H1 (cell line): ENCODE results near the gene MR1.
A peak's percentile ranks its signal among the peaks of the same experiment; 100 is the strongest.

Experiments
- BACH1 ChIP-seq: IDR thresholded peaks from 2 replicates; pipeline ENCODE4 v1.6.1; 2012; ENCODE audit warnings: low read length, improper control_type of control experiment
- CHD2 ChIP-seq: IDR thresholded peaks from 2 replicates; pipeline ENCODE4 v1.6.1; 2012; ENCODE audit warnings: low read length, improper control_type of control experiment
- JUND ChIP-seq: IDR thresholded peaks from 2 replicates; pipeline ENCODE4 v1.6.1; 2011; ENCODE audit warnings: mild to moderate bottlenecking, improper control_type of control experiment, low read length
- MAFK ChIP-seq: IDR thresholded peaks from 2 replicates; pipeline ENCODE4 v1.6.1; 2012; ENCODE audit warnings: low read depth, mild to moderate bottlenecking, improper control_type of control experiment, low read length
- POLR2A ChIP-seq, 2 experiments: IDR thresholded peaks; 1 replicate in 1 of 2; 2 replicates in 1 of 2; pipeline ENCODE4 v1.6.1; 2011; ENCODE audit warnings: low read depth in 2 of 2, low read length in 2 of 2, mild to moderate bottlenecking in 2 of 2; ENCODE audit errors: control extremely low read depth in 1 of 2
- RAD21 ChIP-seq, 2 experiments: IDR thresholded peaks in 1 of 2; conservative IDR thresholded peaks in 1 of 2; 2 replicates each; pipeline ENCODE4 v1.6.1; 2011; ENCODE audit warnings: low read depth in 2 of 2, low read length in 2 of 2, improper control_type of control experiment in 1 of 2, inconsistent platforms in 1 of 2, mild to moderate bottlenecking in 1 of 2, moderate library complexity in 1 of 2
- SIX5 ChIP-seq: IDR thresholded peaks from 2 replicates; pipeline ENCODE4 v1.6.1; 2011; ENCODE audit warnings: mild to moderate bottlenecking, low read depth, low read length
- TF ChIP-seq, protein P1 (sequence below), 3 experiments: IDR thresholded peaks; 1 replicate in 2 of 3; 2 replicates in 1 of 3; pipeline versions ENCODE4 v1.5.1 to v1.6.1; 2011; ENCODE audit warnings: low read length in 3 of 3, mild to moderate bottlenecking in 3 of 3, inconsistent platforms in 2 of 3, low read depth in 1 of 3, moderate library complexity in 1 of 3; ENCODE audit not compliant: insufficient read depth in 1 of 3; ENCODE audit errors: control extremely low read depth in 1 of 3
- TF ChIP-seq, protein P2 (sequence below): IDR thresholded peaks from 2 replicates; pipeline ENCODE4 v1.6.1; 2011; ENCODE audit warnings: low read length, improper control_type of control experiment
- TF ChIP-seq, protein P3 (sequence below): IDR thresholded peaks from 2 replicates; pipeline ENCODE4 v1.6.1; 2011; ENCODE audit warnings: low read depth, mild to moderate bottlenecking, low read length; ENCODE audit not compliant: insufficient read depth
- TF ChIP-seq, protein P4 (sequence below): IDR thresholded peaks from 2 replicates; pipeline ENCODE4 v1.6.1; 2012; ENCODE audit warnings: low read length, inconsistent platforms

- TF ChIP-seq CHD2 (no peak), MAFK (no peak), BACH1 (no peak), RAD21 (IDR thresholded peaks at IDR 0.05 in 1 of 2, conservative IDR thresholded peaks at IDR 0.05 in 1 of 2; ENCODE audit: low read depth in 2 of 2, low read length in 2 of 2) (no peak), JUND (no peak), SIX5 (no peak), POLR2A (IDR thresholded peaks at IDR 0.05; ENCODE audit: control extremely low read depth in 1 of 2, low read depth in 2 of 2, low read length in 2 of 2) (peak in 1 of 2 experiments; percentile 35; a peak in 2 of 3 replicates)
- TF ChIP-seq, protein P1, sequence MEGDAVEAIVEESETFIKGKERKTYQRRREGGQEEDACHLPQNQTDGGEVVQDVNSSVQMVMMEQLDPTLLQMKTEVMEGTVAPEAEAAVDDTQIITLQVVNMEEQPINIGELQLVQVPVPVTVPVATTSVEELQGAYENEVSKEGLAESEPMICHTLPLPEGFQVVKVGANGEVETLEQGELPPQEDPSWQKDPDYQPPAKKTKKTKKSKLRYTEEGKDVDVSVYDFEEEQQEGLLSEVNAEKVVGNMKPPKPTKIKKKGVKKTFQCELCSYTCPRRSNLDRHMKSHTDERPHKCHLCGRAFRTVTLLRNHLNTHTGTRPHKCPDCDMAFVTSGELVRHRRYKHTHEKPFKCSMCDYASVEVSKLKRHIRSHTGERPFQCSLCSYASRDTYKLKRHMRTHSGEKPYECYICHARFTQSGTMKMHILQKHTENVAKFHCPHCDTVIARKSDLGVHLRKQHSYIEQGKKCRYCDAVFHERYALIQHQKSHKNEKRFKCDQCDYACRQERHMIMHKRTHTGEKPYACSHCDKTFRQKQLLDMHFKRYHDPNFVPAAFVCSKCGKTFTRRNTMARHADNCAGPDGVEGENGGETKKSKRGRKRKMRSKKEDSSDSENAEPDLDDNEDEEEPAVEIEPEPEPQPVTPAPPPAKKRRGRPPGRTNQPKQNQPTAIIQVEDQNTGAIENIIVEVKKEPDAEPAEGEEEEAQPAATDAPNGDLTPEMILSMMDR (IDR thresholded peaks at IDR 0.05; ENCODE audit: control extremely low read depth in 1 of 3, insufficient read depth in 1 of 3, low read depth in 1 of 3, low read length in 3 of 3): no peak
- TF ChIP-seq, protein P2, sequence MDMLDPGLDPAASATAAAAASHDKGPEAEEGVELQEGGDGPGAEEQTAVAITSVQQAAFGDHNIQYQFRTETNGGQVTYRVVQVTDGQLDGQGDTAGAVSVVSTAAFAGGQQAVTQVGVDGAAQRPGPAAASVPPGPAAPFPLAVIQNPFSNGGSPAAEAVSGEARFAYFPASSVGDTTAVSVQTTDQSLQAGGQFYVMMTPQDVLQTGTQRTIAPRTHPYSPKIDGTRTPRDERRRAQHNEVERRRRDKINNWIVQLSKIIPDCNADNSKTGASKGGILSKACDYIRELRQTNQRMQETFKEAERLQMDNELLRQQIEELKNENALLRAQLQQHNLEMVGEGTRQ: no peak
- TF ChIP-seq, protein P3, sequence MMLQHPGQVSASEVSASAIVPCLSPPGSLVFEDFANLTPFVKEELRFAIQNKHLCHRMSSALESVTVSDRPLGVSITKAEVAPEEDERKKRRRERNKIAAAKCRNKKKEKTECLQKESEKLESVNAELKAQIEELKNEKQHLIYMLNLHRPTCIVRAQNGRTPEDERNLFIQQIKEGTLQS: no peak
- TF ChIP-seq, protein P4, sequence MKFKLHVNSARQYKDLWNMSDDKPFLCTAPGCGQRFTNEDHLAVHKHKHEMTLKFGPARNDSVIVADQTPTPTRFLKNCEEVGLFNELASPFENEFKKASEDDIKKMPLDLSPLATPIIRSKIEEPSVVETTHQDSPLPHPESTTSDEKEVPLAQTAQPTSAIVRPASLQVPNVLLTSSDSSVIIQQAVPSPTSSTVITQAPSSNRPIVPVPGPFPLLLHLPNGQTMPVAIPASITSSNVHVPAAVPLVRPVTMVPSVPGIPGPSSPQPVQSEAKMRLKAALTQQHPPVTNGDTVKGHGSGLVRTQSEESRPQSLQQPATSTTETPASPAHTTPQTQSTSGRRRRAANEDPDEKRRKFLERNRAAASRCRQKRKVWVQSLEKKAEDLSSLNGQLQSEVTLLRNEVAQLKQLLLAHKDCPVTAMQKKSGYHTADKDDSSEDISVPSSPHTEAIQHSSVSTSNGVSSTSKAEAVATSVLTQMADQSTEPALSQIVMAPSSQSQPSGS: no peak
Observed at GRCh38 chr1:181089676-181090544, 56.1 kb downstream of the MR1 start.
